Right lobe of liver (tissue), 4 donors: ENCODE measurements around the gene RAPGEF2.

Experiments
- POLR2A ChIP-seq: fragments of 450-650 bp; IDR thresholded peaks from one replicate; pipeline ENCODE4 v1.6.1; 2017; ENCODE audit warnings: antibody characterized with exemption, mild to moderate bottlenecking
- TF ChIP-seq, protein P1 (sequence below), 4 donors: fragments of 200-600 bp in 3 of 4; fragments of 450-650 bp in 1 of 4; IDR thresholded peaks; one replicate each; pipeline versions ENCODE4 v1.5.1 to v1.8.0; 2016 to 2022; ENCODE audit warnings: antibody characterized with exemption in 4 of 4, mild to moderate bottlenecking in 2 of 4
- donor health status: DM: no; HTN: no; CAD: no.
- donor health status: DM: no; HTN: no; CAD: no.
- donor health status: DM: no; HTN: yes; CAD: no.

DNA sequence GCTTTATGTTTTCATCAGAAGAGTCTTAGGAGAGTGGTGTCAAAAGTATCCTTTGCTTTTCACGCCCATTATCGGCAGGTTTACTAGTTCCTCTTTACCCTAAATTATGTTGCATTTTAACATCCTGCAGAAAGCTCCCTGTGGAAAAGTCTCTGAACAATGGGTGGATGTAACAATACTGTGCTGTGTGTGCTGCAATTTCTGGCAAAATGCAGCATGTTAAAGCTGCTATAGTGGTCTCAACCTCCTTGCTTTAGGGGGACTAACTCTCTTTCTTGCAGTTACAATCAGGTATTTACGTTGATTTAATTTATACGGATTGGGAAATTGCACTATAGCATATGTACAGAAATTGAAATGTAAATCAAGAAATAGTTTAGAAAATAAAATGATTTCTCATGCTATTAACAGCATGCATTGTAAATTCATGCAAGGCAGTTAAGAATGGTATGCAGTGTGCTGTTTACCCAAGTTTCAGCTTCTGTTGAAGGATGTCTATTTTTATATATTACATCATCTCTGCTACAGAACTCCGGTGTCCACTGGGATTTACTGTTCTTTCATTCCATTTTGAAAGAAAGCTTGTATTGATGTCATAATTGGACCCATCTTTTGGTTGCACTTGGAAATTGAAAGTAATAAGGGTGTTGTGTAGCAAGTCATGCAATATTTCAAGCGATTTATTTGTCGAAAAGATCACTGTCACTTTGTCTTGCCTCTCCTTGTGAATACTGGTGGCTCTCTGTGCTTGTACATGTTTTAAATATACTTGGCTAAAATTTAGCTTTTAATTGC is 145.7 kb downstream of the RAPGEF2 start:
- TF ChIP-seq, protein P1, sequence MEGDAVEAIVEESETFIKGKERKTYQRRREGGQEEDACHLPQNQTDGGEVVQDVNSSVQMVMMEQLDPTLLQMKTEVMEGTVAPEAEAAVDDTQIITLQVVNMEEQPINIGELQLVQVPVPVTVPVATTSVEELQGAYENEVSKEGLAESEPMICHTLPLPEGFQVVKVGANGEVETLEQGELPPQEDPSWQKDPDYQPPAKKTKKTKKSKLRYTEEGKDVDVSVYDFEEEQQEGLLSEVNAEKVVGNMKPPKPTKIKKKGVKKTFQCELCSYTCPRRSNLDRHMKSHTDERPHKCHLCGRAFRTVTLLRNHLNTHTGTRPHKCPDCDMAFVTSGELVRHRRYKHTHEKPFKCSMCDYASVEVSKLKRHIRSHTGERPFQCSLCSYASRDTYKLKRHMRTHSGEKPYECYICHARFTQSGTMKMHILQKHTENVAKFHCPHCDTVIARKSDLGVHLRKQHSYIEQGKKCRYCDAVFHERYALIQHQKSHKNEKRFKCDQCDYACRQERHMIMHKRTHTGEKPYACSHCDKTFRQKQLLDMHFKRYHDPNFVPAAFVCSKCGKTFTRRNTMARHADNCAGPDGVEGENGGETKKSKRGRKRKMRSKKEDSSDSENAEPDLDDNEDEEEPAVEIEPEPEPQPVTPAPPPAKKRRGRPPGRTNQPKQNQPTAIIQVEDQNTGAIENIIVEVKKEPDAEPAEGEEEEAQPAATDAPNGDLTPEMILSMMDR (IDR thresholded peaks at IDR 0.05) = no peak
- TF ChIP-seq POLR2A = no peak
